HUES6 (cell line): ENCODE results near the gene ACVRL1.

ENCODE experiments used
- H3K27ac ChIP-seq: 2 replicates; pipeline ENCODE4 v1.7.0; 2013; ENCODE audit warnings: low read depth, mild to moderate bottlenecking, low read length, inconsistent platforms
- H3K27me3 ChIP-seq: 2 replicates; pipeline ENCODE4 v1.6.1; 2013; ENCODE audit warnings: low read length; ENCODE audit not compliant: control insufficient read depth, insufficient read depth
- H3K36me3 ChIP-seq: 2 replicates; pipeline ENCODE4 v1.6.1; 2013; ENCODE audit warnings: low read length; ENCODE audit not compliant: control insufficient read depth, insufficient read depth
- H3K4me1 ChIP-seq: 2 replicates; pipeline ENCODE4 v1.6.1; 2013; ENCODE audit warnings: low read length; ENCODE audit not compliant: control insufficient read depth, insufficient read depth
- H3K4me3 ChIP-seq: 2 replicates; pipeline ENCODE4 v1.5.1; 2013; ENCODE audit warnings: low read depth, low read length
- H3K9ac ChIP-seq: one replicate; pipeline ENCODE4 v1.6.1; 2013; ENCODE audit warnings: mild to moderate bottlenecking, low read length
- H3K9me3 ChIP-seq: 2 replicates; pipeline ENCODE4 v1.6.1; 2013; ENCODE audit warnings: low read depth, low read length; ENCODE audit not compliant: control insufficient read depth, insufficient read depth

The ACVRL1 gene

DNA sequence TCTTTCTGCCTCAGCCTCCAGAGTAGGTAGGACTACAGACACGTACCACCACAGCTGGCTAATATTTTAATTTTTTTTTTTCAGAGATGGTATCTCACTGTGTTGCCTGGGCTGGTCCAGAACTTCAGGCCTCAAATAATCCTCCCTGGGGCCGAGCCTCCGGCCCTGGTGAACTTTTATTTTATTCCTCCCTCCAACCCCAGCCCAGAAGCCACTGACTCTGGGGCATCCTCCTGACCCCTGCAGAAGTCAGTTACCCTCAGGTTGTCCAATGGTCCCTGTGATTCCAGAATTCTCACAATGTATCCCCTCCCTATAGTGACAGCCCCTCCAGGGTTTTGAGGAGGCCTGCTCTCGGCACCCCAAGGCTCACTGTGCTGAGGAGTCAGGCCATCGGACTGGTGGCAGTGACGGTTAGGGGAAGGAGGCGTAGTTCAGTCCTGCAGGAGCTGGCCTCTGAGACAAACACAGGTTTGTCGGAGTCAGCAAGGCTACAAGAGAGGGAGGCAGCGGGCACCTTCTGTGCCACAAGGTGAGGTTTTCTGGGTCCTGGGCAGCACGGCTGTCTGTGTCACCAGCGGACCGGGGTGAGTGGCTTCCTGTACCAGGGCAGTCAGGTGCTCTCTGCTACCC is 39.4 kb upstream of the ACVRL1 start:
- peaks cover 58% of the 10 kb centered on the region for H3K4me1 ChIP-seq
- no peaks in the 10 kb centered on the region for H3K9me3 ChIP-seq
- H3K27me3 ChIP-seq = peaks cover 48% of the 10 kb centered on the region
- no peaks in the 10 kb centered on the region for H3K36me3 ChIP-seq
- H3K9ac ChIP-seq = no peak overlapping the region
- no peak overlapping the region for H3K4me3 ChIP-seq
- H3K27ac ChIP-seq = no peak overlapping the region

DNA sequence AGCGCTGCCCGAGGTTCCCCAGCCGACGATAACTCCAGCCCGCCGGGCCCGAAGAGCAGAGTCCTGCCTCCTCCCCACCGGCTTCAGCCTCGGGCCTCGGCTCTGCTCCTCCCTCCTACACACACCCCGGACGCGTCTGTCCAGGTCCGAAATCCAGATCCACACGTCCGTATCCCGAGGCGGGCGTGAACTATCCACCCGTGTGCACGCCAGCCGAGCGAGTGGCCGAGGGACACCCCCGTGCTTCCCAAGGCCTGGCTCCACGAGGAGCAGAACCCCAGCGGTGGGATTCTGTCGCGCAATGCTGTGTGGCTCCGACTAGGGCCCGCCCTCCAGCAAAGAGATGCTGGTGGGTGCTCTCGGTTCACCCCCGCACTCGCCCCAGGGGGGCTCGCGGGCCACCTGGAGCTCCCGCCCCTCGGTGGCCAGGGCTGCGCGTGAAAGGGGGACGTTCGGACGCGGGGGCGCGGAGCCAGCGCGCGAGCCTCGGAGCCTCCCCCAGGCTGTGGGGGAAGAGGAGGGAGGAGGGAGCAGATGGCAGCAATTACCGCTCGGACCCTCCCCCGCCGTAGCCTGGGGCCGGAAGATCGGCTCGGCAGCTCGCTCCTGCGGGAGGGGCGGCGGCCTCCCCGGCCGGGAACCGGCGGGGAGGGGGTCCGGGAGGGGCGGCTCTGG is 38.3 kb upstream of the ACVRL1 start:
- Histone ChIP-seq H3K36me3 (no peaks in the 10 kb centered on the region), H3K9me3 (no peaks in the 10 kb centered on the region), H3K4me1 (peaks cover 57% of the 10 kb centered on the region), H3K27ac (no peak overlapping the region), H3K4me3 (peak overlapping the region; percentile 65), H3K27me3 (peaks cover 48% of the 10 kb centered on the region), H3K9ac (peak overlapping the region; percentile 23)

DNA sequence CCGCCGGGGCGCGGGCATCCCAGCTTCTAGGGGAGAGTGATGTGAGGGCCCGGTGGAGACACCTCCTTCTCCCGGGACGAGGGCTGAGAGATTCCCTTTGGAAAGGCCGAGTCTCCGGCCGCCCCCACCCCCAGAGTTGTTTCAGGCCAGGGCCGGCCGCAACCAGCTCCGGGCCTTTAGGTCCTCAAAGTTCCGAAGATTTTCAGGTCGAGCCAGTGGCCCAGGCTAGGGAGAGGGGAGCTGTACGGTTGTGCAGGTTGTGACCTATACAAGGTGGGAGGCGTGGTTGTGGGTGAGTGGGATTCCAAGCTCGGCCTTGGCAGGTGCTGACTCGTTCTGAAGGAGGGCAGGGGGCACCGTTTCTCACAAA is 37.8 kb upstream of the ACVRL1 start:
- Histone ChIP-seq H3K4me3 (peak overlapping the region; percentile 65), H3K9me3 (no peaks in the 10 kb centered on the region), H3K36me3 (no peaks in the 10 kb centered on the region), H3K27me3 (peaks cover 48% of the 10 kb centered on the region), H3K27ac (no peak overlapping the region), H3K4me1 (peaks cover 57% of the 10 kb centered on the region), H3K9ac (no peak overlapping the region)

DNA sequence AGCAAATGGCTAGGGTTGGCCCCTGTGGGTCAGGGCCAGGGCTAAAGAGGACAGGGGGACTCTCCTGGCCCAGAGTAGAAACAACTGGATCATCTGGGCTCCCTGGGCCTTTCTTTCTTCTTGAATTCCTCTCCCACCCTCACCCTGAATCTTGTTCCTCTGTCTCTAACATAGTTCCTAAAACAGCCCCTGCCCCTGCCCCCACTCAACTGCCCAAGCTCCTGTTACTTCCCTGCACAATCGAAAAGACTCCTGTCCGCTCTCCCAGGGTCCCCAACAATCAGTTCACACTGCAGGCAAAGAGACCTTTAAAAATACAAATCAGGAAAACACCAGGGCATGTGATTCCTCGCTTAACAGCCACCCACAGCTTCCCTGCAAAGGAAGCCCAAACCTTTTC is 37.4 kb upstream of the ACVRL1 start:
- H3K27ac ChIP-seq = no peak overlapping the region
- H3K4me3 ChIP-seq = peak overlapping the region; percentile 65; the same call in 1 of the 2 replicates
- H3K9me3 ChIP-seq = no peaks in the 10 kb centered on the region
- H3K27me3 ChIP-seq = peaks cover 48% of the 10 kb centered on the region
- peaks cover 53% of the 10 kb centered on the region for H3K4me1 ChIP-seq
- H3K36me3 ChIP-seq = no peaks in the 10 kb centered on the region
- H3K9ac ChIP-seq = no peak overlapping the region

DNA sequence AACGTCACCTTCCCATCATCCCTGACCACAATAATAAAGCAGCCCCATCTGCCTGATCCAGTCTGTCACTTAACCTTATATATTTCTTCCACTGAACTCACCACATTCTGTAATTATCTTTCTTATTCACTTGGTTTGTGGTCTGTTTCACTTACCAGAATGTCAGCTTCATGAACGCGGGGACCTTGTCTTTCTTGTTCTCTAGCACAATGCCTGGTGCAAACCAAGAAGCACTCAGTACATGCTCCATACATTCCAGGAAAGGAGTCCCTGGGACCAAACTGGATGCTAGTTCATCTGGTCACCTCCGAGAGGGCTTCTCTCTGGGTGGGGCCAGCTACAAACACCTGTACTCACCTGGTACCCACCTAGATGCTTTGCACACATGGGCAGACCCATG is 36.8 kb upstream of the ACVRL1 start:
- Histone ChIP-seq H3K9ac (no peak overlapping the region), H3K27me3 (peaks cover 48% of the 10 kb centered on the region), H3K9me3 (no peaks in the 10 kb centered on the region), H3K4me3 (no peak overlapping the region), H3K36me3 (no peaks in the 10 kb centered on the region), H3K4me1 (peaks cover 47% of the 10 kb centered on the region), H3K27ac (no peak overlapping the region)

DNA sequence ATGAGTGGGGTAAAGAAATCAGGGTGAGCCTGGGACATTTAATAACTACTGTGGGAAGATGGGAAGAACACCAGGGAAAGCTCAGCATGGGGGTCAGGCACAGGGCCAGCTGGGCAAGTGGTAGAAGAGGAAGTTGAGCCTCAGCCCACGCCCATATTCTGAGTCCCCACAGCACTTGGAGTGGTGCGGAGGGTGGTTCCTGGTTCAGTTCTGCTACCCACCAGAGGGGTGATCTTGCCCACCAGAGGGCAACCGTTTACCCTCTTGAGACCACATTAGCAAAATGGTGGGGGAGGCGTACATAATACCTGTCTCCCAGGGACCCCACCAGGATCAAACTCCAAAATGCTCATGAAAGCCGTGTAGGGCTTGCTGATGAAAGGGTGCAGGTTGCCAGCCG is 36.2 kb upstream of the ACVRL1 start:
- H3K36me3 ChIP-seq = no peaks in the 10 kb centered on the region
- no peaks in the 10 kb centered on the region for H3K9me3 ChIP-seq
- H3K4me3 ChIP-seq = no peak overlapping the region
- H3K4me1 ChIP-seq = peaks cover 41% of the 10 kb centered on the region
- H3K27me3 ChIP-seq = peaks cover 43% of the 10 kb centered on the region
- no peak overlapping the region for H3K9ac ChIP-seq
- H3K27ac ChIP-seq = no peak overlapping the region

DNA sequence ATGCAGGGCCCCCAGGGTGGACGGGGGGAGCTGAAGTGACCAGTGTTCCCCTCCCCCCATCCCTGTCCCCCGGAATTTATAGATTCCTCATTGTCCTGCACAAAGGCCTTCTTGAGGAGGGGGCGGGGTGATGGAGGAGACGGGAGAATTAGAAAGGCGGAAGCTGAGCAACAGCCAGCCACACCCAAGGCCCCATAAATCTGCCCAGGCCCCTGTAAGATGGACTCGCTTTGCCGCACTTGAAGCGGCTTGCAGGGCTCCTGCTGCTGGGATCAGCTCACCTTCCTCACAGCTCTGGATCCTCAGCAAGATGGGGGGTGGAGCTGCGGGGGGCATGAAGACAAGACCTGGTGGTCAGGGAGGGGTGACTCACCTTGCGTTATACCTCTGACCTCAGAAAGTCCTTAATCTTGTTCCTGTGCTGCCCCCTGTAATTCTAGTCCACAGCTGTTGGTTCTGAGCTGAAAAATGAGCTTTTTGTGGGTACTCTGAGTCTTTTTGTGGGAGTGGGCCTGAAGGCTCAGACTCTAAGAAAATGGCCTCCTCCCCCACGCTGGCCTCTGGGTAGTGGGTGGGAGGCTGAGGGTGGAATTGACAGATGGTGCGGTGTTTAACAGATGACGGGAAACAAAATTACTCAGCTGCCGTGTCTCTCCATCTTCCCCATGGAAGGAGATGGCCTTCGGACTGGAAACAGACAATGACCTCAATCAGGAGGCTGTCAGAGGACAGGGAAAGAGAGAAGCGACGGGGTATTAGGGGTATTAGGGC is 35.2 kb upstream of the ACVRL1 start:
- Histone ChIP-seq H3K9ac (no peak overlapping the region), H3K9me3 (no peaks in the 10 kb centered on the region), H3K4me3 (no peak overlapping the region), H3K27me3 (peaks cover 42% of the 10 kb centered on the region), H3K36me3 (no peaks in the 10 kb centered on the region), H3K27ac (no peak overlapping the region), H3K4me1 (peaks cover 37% of the 10 kb centered on the region)

DNA sequence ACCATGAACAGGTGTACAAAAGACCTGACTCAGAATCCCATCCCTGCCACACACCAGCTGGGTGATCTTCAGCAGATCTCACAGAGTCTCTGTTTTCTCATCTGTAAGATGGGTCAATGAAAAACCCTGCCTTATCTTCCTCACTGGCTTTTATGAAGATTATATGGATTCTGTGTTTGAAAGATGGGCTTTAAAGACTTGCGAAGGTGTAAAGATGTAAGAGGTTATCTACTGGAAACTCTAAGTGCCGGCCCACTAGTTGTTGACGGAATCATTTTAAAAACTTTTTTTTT is 34.7 kb upstream of the ACVRL1 start:
- no peaks in the 10 kb centered on the region for H3K36me3 ChIP-seq
- H3K4me3 ChIP-seq = no peak overlapping the region
- no peak overlapping the region for H3K9ac ChIP-seq
- H3K9me3 ChIP-seq = no peaks in the 10 kb centered on the region
- H3K27me3 ChIP-seq = peaks cover 37% of the 10 kb centered on the region
- H3K27ac ChIP-seq = no peak overlapping the region
- H3K4me1 ChIP-seq = peaks cover 37% of the 10 kb centered on the region

DNA sequence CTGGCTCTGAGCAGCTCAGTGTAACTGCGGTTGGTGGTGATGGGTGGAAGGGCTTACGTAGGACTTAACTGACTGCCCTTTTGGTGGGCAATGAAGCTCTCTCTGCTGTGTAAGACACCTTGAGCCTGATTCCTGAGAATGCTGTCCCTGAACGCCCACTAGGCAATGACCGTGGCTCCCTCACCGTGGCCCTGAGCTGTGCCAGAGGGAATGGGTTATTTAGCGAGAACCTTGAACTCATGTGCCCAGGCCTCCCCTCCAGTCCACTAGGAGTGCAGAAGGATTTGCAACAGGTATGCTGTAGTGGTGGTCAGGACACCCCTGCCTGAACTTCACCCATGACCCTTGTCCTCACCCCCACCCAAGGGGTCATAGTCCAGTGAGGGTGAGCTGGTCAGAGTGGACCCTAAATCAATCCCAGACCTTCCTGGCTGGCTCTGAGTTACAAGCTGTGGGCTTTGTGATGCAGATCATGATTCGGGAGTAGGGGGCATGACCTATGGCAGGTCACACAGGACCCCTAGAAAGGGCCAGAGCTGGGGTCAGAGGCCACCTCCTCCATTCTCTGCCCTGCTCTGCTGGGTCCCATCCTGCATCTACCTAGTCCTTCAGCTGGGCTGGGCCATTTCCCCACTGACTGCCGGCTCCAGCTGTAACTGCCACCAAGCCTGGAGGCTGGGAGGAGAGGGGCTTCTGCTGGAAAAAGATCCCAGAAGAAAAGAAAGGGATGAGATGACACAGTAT is 33.9 kb upstream of the ACVRL1 start:
- Histone ChIP-seq H3K4me3 (no peak overlapping the region), H3K9ac (no peak overlapping the region), H3K27me3 (peaks cover 30% of the 10 kb centered on the region), H3K27ac (no peak overlapping the region), H3K9me3 (no peaks in the 10 kb centered on the region), H3K4me1 (peaks cover 32% of the 10 kb centered on the region), H3K36me3 (no peaks in the 10 kb centered on the region)

DNA sequence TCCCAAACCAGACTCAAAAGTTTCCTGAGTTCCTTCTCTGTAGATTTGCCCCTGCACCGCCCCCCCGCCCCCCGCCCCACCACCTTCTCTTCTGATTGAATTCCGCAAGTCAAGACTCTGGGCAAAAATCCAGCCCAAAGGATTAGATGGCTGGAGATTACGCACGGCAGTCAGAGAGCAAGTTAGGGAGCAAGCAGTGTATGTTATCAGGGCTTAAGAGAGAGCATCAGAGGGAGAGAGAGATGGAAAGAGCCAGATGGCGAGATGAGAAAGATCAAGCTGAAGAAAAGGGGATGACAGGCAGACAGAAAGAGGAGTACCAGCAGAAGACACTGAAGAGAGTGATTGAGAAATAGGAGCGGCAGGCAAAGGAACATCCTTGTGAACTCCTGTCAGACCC is 33.3 kb upstream of the ACVRL1 start:
- Histone ChIP-seq H3K27me3 (peaks cover 24% of the 10 kb centered on the region), H3K27ac (no peak overlapping the region), H3K4me3 (no peak overlapping the region), H3K4me1 (peaks cover 27% of the 10 kb centered on the region), H3K9ac (no peak overlapping the region), H3K9me3 (no peaks in the 10 kb centered on the region), H3K36me3 (no peaks in the 10 kb centered on the region)

DNA sequence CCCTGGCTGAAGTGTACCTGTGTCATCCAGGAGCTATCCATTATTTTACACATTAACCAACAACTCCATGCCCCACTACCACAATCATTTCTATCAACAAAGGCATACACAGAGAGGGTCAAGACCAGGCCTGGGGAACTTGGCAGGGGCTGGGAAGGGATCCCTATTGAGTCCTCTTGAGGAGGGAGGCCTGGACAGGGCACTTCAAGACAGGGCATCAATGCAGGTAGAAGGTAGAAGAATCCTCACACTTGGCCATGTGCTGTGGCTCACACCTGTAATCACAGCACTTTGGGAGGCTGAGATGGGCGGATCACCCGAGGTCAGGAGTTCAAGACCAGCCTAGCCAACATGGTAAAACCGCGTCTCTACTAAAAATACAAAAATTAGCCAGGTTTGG is 32.8 kb upstream of the ACVRL1 start:
- no peak overlapping the region for H3K4me3 ChIP-seq
- H3K4me1 ChIP-seq = peaks cover 27% of the 10 kb centered on the region
- H3K27me3 ChIP-seq = peaks cover 22% of the 10 kb centered on the region
- no peak overlapping the region for H3K27ac ChIP-seq
- no peaks in the 10 kb centered on the region for H3K9me3 ChIP-seq
- H3K36me3 ChIP-seq = no peaks in the 10 kb centered on the region
- no peak overlapping the region for H3K9ac ChIP-seq
